Fibroblast of lung (primary cell): ENCODE measurements around the gene KCNQ2.

Source experiments
- CTCF ChIP-seq, 2 donors: IDR thresholded peaks in 1 of 2; conservative IDR thresholded peaks in 1 of 2; 1 replicate in 1 of 2; 2 replicates in 1 of 2; pipeline ENCODE4 v1.5.1; 2011 to 2012; ENCODE audit warnings: low read length in 2 of 2, control low read depth in 1 of 2, inconsistent platforms in 1 of 2, low read depth in 1 of 2, mild to moderate bottlenecking in 1 of 2
- EZH2 ChIP-seq: IDR thresholded peaks from 2 replicates; pipeline ENCODE4 v1.5.1; 2012; ENCODE audit warnings: low read length, control low read depth, mild to moderate bottlenecking; ENCODE audit errors: missing control alignments

- no peak for TF ChIP-seq CTCF (conservative IDR thresholded peaks at IDR 0.05 in 1 of 2, IDR thresholded peaks at IDR 0.05 in 1 of 2; ENCODE audit: low read depth in 1 of 2, low read length in 2 of 2)
- TF ChIP-seq EZH2, result no peak
Measured at GRCh38 chr20:63392465-63393365, 79.7 kb downstream of the KCNQ2 start.
